Suprapubic skin (tissue), 4 donors: ENCODE results near the gene C19orf12. TPM values are rescaled to one million over a fixed set of nuclear protein-coding genes. Genes with fewer than 3 reads are reported as not detected.

Experiments used
- DNase-seq, 2 donors: peaks; one replicate each; pipeline ENCODE4 v3.0.0-alpha.2; 2019; ENCODE audit warnings: low spot score in 2 of 2
- H3K27ac ChIP-seq: fragments of 200-600 bp; sonication (generic); one replicate; pipeline ENCODE4 v1.5.1; 2019
- H3K27me3 ChIP-seq: fragments of 200-600 bp; sonication (generic); one replicate; pipeline ENCODE4 v1.5.1; 2019
- H3K36me3 ChIP-seq: fragments of 200-600 bp; sonication (generic); one replicate; pipeline ENCODE4 v1.5.1; 2019
- H3K4me1 ChIP-seq: fragments of 200-600 bp; sonication (generic); one replicate; pipeline ENCODE4 v1.5.1; 2019
- H3K4me3 ChIP-seq: fragments of 200-600 bp; sonication (generic); one replicate; pipeline ENCODE4 v1.5.1; 2019; ENCODE audit warnings: mild to moderate bottlenecking
- H3K9me3 ChIP-seq: fragments of 200-600 bp; sonication (generic); one replicate; pipeline ENCODE4 v1.5.1; 2019
- EP300 ChIP-seq: sonication (generic); formaldehyde crosslinking; IDR thresholded peaks from one replicate; pipeline ENCODE4 v1.6.1; 2017; ENCODE audit warnings: antibody characterized with exemption
- POLR2A ChIP-seq, 2 donors: fragments of 450-650 bp; IDR thresholded peaks; one replicate each; pipeline ENCODE4 v1.6.1; 2017; ENCODE audit warnings: antibody characterized with exemption in 2 of 2, mild to moderate bottlenecking in 2 of 2, moderate library complexity in 2 of 2
- POLR2AphosphoS5 ChIP-seq, 3 donors: sonication (generic); formaldehyde crosslinking; IDR thresholded peaks; one replicate each; pipeline ENCODE4 v1.6.1; 2017; ENCODE audit warnings: antibody characterized with exemption in 3 of 3
- WGBS: methylation state at CpG from one replicate; pipeline ENCODE4 v1.1.5; 2018; 5-methylcytosine and 5-hydroxymethylcytosine counted together
- total RNA-seq, 4 donors: library from RNA; depleted of rRNA; stranded (reverse); fragments of >200 nt; gene quantifications; one replicate each; pipeline ENCODE4 v1.1.0, GENCODE V29; 2016
- TF ChIP-seq, protein P1 (sequence below), 2 donors: fragments of 200-600 bp in 1 of 2; fragments of 450-650 bp in 1 of 2; sonication (generic) in 1 of 2; IDR thresholded peaks; one replicate each; pipeline ENCODE4 v1.5.1; 2016 to 2019; ENCODE audit warnings: antibody characterized with exemption in 2 of 2, mild to moderate bottlenecking in 1 of 2, moderate library complexity in 1 of 2

The C19orf12 gene
- total RNA-seq, 4 donors from 2014 or later = 19.6 to 35.8 (median 27.3) TPM

DNA sequence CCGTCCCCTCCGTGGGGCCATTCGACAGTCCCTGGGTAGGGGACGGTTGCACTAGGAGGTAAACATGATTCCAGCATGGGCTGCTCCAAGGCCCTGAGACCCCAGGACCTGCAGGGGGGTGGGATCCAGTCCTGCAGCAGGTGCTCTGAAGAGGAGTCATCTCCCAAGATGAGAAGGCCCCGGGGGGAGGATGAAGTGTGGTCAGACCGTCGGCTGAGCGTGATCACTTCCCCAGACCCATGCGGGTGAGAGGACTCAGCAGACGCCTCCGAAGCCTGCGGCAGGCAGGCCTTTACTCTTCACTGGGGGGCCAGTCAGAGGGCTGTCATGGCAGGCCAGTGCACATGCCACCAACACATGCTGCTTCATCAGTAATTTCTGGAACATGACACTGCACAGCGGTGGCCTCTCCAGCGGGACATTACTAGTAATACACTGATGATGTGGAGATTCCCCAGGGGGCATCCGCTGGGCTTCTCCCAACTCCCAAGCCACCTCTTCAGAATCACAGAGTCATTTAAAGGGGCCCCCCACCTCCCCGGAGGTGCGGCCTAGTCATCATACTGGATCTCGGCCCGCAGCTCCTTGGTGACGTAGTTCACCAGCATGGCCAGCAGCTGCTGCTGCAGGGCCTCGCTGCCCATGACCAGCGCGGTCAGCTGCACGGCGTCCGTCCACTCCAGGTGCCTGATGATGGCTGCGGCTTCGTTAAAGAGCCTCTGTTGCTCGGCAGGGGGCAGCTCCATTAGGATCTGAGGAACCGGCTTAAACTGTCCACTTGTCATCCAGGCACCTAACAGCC, 12.7 kb downstream of the C19orf12 start:
- H3K36me3 ChIP-seq = peaks cover 55% of the 10 kb centered on the region
- H3K9me3 ChIP-seq = no peaks in the 10 kb centered on the region
- DNase-seq = no peak
- H3K4me1 ChIP-seq = no peaks in the 10 kb centered on the region
- TF ChIP-seq, protein P1, sequence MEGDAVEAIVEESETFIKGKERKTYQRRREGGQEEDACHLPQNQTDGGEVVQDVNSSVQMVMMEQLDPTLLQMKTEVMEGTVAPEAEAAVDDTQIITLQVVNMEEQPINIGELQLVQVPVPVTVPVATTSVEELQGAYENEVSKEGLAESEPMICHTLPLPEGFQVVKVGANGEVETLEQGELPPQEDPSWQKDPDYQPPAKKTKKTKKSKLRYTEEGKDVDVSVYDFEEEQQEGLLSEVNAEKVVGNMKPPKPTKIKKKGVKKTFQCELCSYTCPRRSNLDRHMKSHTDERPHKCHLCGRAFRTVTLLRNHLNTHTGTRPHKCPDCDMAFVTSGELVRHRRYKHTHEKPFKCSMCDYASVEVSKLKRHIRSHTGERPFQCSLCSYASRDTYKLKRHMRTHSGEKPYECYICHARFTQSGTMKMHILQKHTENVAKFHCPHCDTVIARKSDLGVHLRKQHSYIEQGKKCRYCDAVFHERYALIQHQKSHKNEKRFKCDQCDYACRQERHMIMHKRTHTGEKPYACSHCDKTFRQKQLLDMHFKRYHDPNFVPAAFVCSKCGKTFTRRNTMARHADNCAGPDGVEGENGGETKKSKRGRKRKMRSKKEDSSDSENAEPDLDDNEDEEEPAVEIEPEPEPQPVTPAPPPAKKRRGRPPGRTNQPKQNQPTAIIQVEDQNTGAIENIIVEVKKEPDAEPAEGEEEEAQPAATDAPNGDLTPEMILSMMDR (IDR thresholded peaks at IDR 0.05) = no peak
- no peak for TF ChIP-seq POLR2AphosphoS5 (IDR thresholded peaks at IDR 0.05)
- no peak for TF ChIP-seq POLR2A (IDR thresholded peaks at IDR 0.05)
- no peak for TF ChIP-seq EP300
- H3K27me3 ChIP-seq = no peaks in the 10 kb centered on the region
- WGBS = 89% methylated on average over 23 of the region's 30 CpGs
- H3K4me3 ChIP-seq = no peak overlapping the region
- H3K27ac ChIP-seq = no peak overlapping the region

DNA sequence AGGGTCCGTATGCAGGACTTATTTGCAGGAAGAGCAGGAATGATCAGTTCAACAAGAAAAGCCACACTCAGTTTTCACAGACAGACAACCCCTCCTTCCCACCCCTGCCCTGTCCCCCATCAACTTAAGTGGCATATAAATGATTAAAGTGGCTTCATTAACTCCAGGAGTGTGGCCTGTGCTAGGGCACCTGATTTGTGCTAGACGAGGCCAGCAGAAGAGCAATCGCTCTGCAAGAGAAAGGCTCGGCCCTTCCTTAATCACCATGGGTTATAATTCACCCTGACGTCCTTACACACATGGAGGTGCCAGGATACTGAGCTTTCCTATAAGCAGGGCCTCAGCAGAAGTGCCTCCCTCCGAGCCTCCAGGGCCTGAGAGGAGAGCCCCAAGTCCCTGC, 14.6 kb downstream of the C19orf12 start:
- DNase-seq = no peak
- TF ChIP-seq POLR2A (IDR thresholded peaks at IDR 0.05) = no peak
- TF ChIP-seq, protein P1 (IDR thresholded peaks at IDR 0.05) = no peak
- no peak for TF ChIP-seq POLR2AphosphoS5 (IDR thresholded peaks at IDR 0.05)
- TF ChIP-seq EP300 = no peak
- 75% methylated on average over 6 of the region's 6 CpGs for WGBS

DNA sequence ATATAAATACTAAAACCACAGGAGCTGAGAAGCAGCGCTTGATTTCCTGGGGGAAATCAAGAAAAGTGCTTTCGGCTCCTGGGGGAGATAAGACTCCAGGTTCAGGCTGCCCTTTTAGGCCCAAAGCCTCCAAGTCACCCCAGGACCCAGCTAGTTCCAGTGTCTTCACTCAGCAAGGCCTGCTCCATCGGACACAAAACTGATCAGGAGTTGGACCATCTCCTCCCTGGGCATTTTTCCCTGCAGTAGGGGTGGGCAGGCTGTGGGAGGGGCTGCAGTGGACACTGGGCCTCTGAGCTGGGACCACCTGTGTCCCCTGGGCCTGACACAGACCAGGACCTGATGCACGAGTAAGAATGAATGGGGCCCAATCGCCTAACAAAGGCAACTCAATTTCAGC, 15.2 kb downstream of the C19orf12 start:
- H3K4me3 ChIP-seq = no peak overlapping the region
- DNase-seq = no peak
- 80% methylated on average over 5 of the region's 5 CpGs for WGBS
- H3K27me3 ChIP-seq = no peaks in the 10 kb centered on the region
- H3K36me3 ChIP-seq = peaks cover 34% of the 10 kb centered on the region
- TF ChIP-seq EP300 (no peak), POLR2A (IDR thresholded peaks at IDR 0.05) (no peak), POLR2AphosphoS5 (IDR thresholded peaks at IDR 0.05) (no peak)
- TF ChIP-seq, protein P1 (IDR thresholded peaks at IDR 0.05) = no peak
- no peak overlapping the region for H3K27ac ChIP-seq
- peaks cover under 1% of the 10 kb centered on the region for H3K4me1 ChIP-seq
- no peaks in the 10 kb centered on the region for H3K9me3 ChIP-seq

More for the DNA sequence above, 14.6 kb downstream of the C19orf12 start:
- no peaks in the 10 kb centered on the region for H3K9me3 ChIP-seq
- no peak overlapping the region for H3K27ac ChIP-seq
- peaks cover 36% of the 10 kb centered on the region for H3K36me3 ChIP-seq
- no peaks in the 10 kb centered on the region for H3K27me3 ChIP-seq
- H3K4me3 ChIP-seq = no peak overlapping the region
- no peaks in the 10 kb centered on the region for H3K4me1 ChIP-seq

- no peak for DNase-seq
- H3K27ac ChIP-seq = no peak overlapping the region
- WGBS = 87% methylated on average over 6 of the region's 10 CpGs
- TF ChIP-seq EP300 (no peak), POLR2AphosphoS5 (IDR thresholded peaks at IDR 0.05) (no peak), POLR2A (IDR thresholded peaks at IDR 0.05) (no peak)
- TF ChIP-seq, protein P1 (IDR thresholded peaks at IDR 0.05) = no peak
- no peaks in the 10 kb centered on the region for H3K27me3 ChIP-seq
- no peak overlapping the region for H3K4me3 ChIP-seq
- H3K9me3 ChIP-seq = no peaks in the 10 kb centered on the region
- peaks cover 4% of the 10 kb centered on the region for H3K4me1 ChIP-seq
- H3K36me3 ChIP-seq = peaks cover 14% of the 10 kb centered on the region
Measured at GRCh38 chr19:29697523-29698261, 17.4 kb downstream of the C19orf12 start.

DNA sequence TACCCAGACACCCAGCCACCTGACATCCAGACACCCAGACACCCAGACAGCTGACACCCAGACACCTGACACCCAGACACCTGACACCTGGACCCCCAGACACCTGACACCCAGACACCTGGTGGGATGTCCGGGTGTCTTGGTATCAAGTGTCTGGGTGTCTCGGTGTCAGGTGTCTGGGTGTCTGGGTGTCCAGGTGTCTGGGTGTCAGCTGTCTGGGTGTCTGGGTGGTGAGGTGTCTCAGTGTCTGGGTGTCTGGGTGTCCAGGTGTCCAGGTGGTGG, 18.6 kb downstream of the C19orf12 start:
- peaks cover 3% of the 10 kb centered on the region for H3K36me3 ChIP-seq
- H3K27ac ChIP-seq = no peak overlapping the region
- no peak overlapping the region for H3K4me3 ChIP-seq
- WGBS = 81% methylated on average over 2 of the region's 2 CpGs
- no peak for DNase-seq
- TF ChIP-seq POLR2AphosphoS5 (IDR thresholded peaks at IDR 0.05) (no peak), POLR2A (IDR thresholded peaks at IDR 0.05) (no peak), EP300 (no peak)
- TF ChIP-seq, protein P1 (IDR thresholded peaks at IDR 0.05) = no peak
- peaks cover 4% of the 10 kb centered on the region for H3K4me1 ChIP-seq
- no peaks in the 10 kb centered on the region for H3K27me3 ChIP-seq
- no peaks in the 10 kb centered on the region for H3K9me3 ChIP-seq
